Activated CD8-positive, alpha-beta memory T cell treated with anti-CD3 and anti-CD28 coated beads, Interleukin-2, amount 50 U/mL, for 1 hour (primary cell): ENCODE measurements around the gene IGF1.

Source experiments
- DNase-seq: peaks from one replicate; pipeline ENCODE4 v3.0.0-alpha.2; 2020; ENCODE audit errors: extremely low read depth

The IGF1 gene

GRCh38 chr12:102426599-102427542 lies 53.5 kb downstream of the IGF1 start:
- DNase-seq: no peak

GRCh38 chr12:102425109-102426039 lies 55.0 kb downstream of the IGF1 start:
- DNase-seq: no peak

GRCh38 chr12:102423462-102423861 lies 56.9 kb downstream of the IGF1 start:
- DNase-seq: no peak

- no peak for DNase-seq
These were observed 58.4 kb downstream of the IGF1 start for GRCh38 chr12:102421802-102422583.

- DNase-seq: no peak
These were observed 61.1 kb downstream of the IGF1 start for GRCh38 chr12:102419094-102419764.

- DNase-seq: no peak
These were observed 63.3 kb downstream of the IGF1 start for GRCh38 chr12:102417055-102417454.

GRCh38 chr12:102415515-102415914 lies 64.8 kb downstream of the IGF1 start:
- no peak for DNase-seq

- no peak for DNase-seq
These were observed 67.0 kb downstream of the IGF1 start for GRCh38 chr12:102413396-102413795.

GRCh38 chr12:102410511-102410910 lies 69.9 kb downstream of the IGF1 start:
- DNase-seq: no peak

GRCh38 chr12:102408487-102409297 lies 71.7 kb downstream of the IGF1 start:
- no peak for DNase-seq

- no peak for DNase-seq
These were observed 72.4 kb downstream of the IGF1 start for GRCh38 chr12:102407776-102408486.

- no peak for DNase-seq
These were observed 74.3 kb downstream of the IGF1 start for GRCh38 chr12:102406033-102406584.

GRCh38 chr12:102401087-102401486 lies 79.3 kb downstream of the IGF1 start:
- no peak for DNase-seq

- DNase-seq: no peak
These were observed 80.7 kb downstream of the IGF1 start for GRCh38 chr12:102399653-102400052.

GRCh38 chr12:102396276-102396675 lies 84.1 kb downstream of the IGF1 start:
- DNase-seq: no peak

- DNase-seq: no peak
These were observed 86.2 kb downstream of the IGF1 start for GRCh38 chr12:102394200-102394599.

- DNase-seq: no peak
These were observed 90.3 kb downstream of the IGF1 start for GRCh38 chr12:102390068-102390467.

- no peak for DNase-seq
These were observed 91.9 kb downstream of the IGF1 start for GRCh38 chr12:102388469-102388868.

- no peak for DNase-seq
These were observed 95.0 kb downstream of the IGF1 start for GRCh38 chr12:102385343-102385742.
